Epidermal melanocyte (primary cell): ENCODE measurements around the gene CS.
"Not testable (repeated sequence)": the region's sequence is repeated elsewhere in the genome, so short reads cannot be mapped to it uniquely, and the experiment has no call there.

Experiments
- DNase-seq: peaks from one replicate; pipeline ENCODE4 v3.0.0; 2011; ENCODE audit warnings: low spot score; ENCODE audit not compliant: insufficient read length

Gene CS

GRCh38 chr12:56321027-56321426 lies 20.9 kb upstream of the CS start:
- DNase-seq = no peak

GRCh38 chr12:56317675-56318074 lies 17.5 kb upstream of the CS start:
- DNase-seq = no peak

- peak; percentile 89 for DNase-seq
These were observed 15.7 kb upstream of the CS start, which contains the start of gene CNPY2 for GRCh38 chr12:56315622-56316473. CNPY2 (minus strand) TSS chr12:56315988; CDS start chr12:56315217, 771 bp downstream.

GRCh38 chr12:56315249-56315621 lies 15.1 kb upstream of the CS start:
- DNase-seq = peak; percentile 65

- DNase-seq = no peak
These were observed 10.9 kb upstream of the CS start for GRCh38 chr12:56311003-56311402.

- no peak for DNase-seq
These were observed 8.6 kb upstream of the CS start for GRCh38 chr12:56308714-56309113.

- DNase-seq = no peak
These were observed 7.3 kb upstream of the CS start for GRCh38 chr12:56307221-56307965.

GRCh38 chr12:56304872-56305590 lies 4.9 kb upstream of the CS start:
- DNase-seq = no peak

GRCh38 chr12:56304276-56304675 lies 4.1 kb upstream of the CS start:
- DNase-seq = no peak

- peak; percentile 19 for DNase-seq
These were observed 724 bp upstream of the CS start for GRCh38 chr12:56300644-56301464.

- no peak for DNase-seq
These were observed 750 bp downstream of the CS start for GRCh38 chr12:56299308-56299852.

- DNase-seq = no peak
These were observed 1.3 kb downstream of the CS start for GRCh38 chr12:56298828-56299227.

GRCh38 chr12:56297400-56297799 lies 2.7 kb downstream of the CS start:
- DNase-seq = no peak

- no peak for DNase-seq
These were observed 3.8 kb downstream of the CS start for GRCh38 chr12:56296295-56296694.

- DNase-seq = no peak
These were observed 6.3 kb downstream of the CS start for GRCh38 chr12:56293795-56294194.

GRCh38 chr12:56288705-56289387 lies 11.3 kb downstream of the CS start:
- no peak for DNase-seq

- no peak for DNase-seq
These were observed 13.9 kb downstream of the CS start for GRCh38 chr12:56286044-56286830.

- DNase-seq = not testable (repeated sequence)
These were observed 15.9 kb downstream of the CS start for GRCh38 chr12:56284263-56284662.

GRCh38 chr12:56282579-56282978 lies 17.6 kb downstream of the CS start:
- no peak for DNase-seq
